8988T (cell line): ENCODE data around the gene NXF2.
"Not testable (repeated sequence)": the region's sequence is repeated elsewhere in the genome, so short reads cannot be mapped to it uniquely, and the experiment has no call there.

ENCODE experiments used
- DNase-seq: peaks from one replicate; pipeline ENCODE4 v3.0.0; 2011

Gene NXF2

GRCh38 chrX:102246893-102247292, at the start of gene NXF2:
NXF2 (plus strand) TSS chrX:102247167; CDS start chrX:102307079, 59,912 bp downstream.
- not testable (repeated sequence) for DNase-seq

- DNase-seq = not testable (repeated sequence)
Measured at GRCh38 chrX:102207940-102208339, 39.0 kb upstream of the NXF2 start.

DNA sequence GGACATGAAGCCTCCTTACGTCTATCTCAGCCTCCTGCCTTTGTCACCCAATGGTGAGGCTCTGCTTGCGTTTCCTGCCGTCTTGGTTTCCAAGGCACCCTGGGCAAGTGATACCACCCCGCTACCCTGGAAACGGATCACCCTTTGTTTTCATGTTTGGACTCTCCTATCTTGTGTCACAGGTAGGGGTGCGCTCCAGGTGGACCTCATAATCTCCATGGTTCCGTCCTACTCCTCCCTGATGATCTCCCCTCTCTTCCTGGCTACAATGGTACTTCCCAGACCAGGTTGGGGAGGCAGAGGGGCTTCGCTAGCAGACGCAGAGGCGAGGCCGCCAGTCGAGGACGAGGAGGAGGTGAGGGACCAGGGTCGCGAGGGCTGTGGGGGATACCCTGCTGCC, 32.0 kb upstream of the NXF2 start, which contains the start of gene TCP11X1:
Gene TCP11X1 (plus strand): TSS at position 316 of the 400 bp plus-strand sequence.
- DNase-seq = not testable (repeated sequence)

GRCh38 chrX:102216497-102216896, 30.5 kb upstream of the NXF2 start:
- not testable (repeated sequence) for DNase-seq

GRCh38 chrX:102235678-102236077, 11.3 kb upstream of the NXF2 start:
- not testable (repeated sequence) for DNase-seq

- not testable (repeated sequence) for DNase-seq
Measured at GRCh38 chrX:102240265-102240664, 6.7 kb upstream of the NXF2 start.

- DNase-seq = not testable (repeated sequence)
Measured at GRCh38 chrX:102272231-102272630, 25.3 kb downstream of the NXF2 start.

- DNase-seq = no peak
Measured at GRCh38 chrX:102338162-102338561, 91.2 kb downstream of the NXF2 start.

GRCh38 chrX:102339312-102340298, 92.6 kb downstream of the NXF2 start:
- no peak for DNase-seq

- no peak for DNase-seq
Measured at GRCh38 chrX:102341867-102342266, 94.9 kb downstream of the NXF2 start.

DNA sequence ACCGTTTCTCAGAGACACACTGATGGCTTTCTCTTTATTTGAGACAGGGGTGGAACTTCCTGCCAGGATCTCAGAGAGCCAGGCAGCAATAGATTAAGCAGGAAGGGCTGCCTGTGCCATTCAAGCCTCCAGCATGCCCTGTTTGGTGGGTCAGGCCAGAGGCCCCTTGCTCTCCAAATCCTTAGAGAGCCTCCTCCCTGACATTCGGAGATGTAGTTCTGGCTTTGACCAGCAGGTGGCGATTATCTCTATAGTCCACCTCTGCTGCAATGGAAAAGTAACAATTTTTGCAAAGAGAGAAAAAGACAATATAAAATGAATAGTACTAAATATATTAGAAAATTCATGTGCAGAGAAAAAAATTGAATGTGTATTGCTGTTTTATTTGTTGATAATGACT, 98.9 kb downstream of the NXF2 start:
- no peak for DNase-seq
